Suprapubic skin (tissue), 4 donors: ENCODE measurements around the gene TMEM244. TPM values are rescaled to one million over a fixed set of nuclear protein-coding genes. Genes with fewer than 3 reads are reported as not detected.
"Not testable (repeated sequence)": the region's sequence is repeated elsewhere in the genome, so short reads cannot be mapped to it uniquely, and the experiment has no call there.

Experiments used
- DNase-seq, 2 donors: peaks; one replicate each; pipeline ENCODE4 v3.0.0-alpha.2; 2019; ENCODE audit warnings: low spot score in 2 of 2
- H3K27ac ChIP-seq: fragments of 200-600 bp; sonication (generic); one replicate; pipeline ENCODE4 v1.5.1; 2019
- H3K27me3 ChIP-seq: fragments of 200-600 bp; sonication (generic); one replicate; pipeline ENCODE4 v1.5.1; 2019
- H3K36me3 ChIP-seq: fragments of 200-600 bp; sonication (generic); one replicate; pipeline ENCODE4 v1.5.1; 2019
- H3K4me1 ChIP-seq: fragments of 200-600 bp; sonication (generic); one replicate; pipeline ENCODE4 v1.5.1; 2019
- H3K4me3 ChIP-seq: fragments of 200-600 bp; sonication (generic); one replicate; pipeline ENCODE4 v1.5.1; 2019; ENCODE audit warnings: mild to moderate bottlenecking
- H3K9me3 ChIP-seq: fragments of 200-600 bp; sonication (generic); one replicate; pipeline ENCODE4 v1.5.1; 2019
- EP300 ChIP-seq: sonication (generic); formaldehyde crosslinking; IDR thresholded peaks from one replicate; pipeline ENCODE4 v1.6.1; 2017; ENCODE audit warnings: antibody characterized with exemption
- POLR2A ChIP-seq, 2 donors: fragments of 450-650 bp; IDR thresholded peaks; one replicate each; pipeline ENCODE4 v1.6.1; 2017; ENCODE audit warnings: antibody characterized with exemption in 2 of 2, mild to moderate bottlenecking in 2 of 2, moderate library complexity in 2 of 2
- POLR2AphosphoS5 ChIP-seq, 3 donors: sonication (generic); formaldehyde crosslinking; IDR thresholded peaks; one replicate each; pipeline ENCODE4 v1.6.1; 2017; ENCODE audit warnings: antibody characterized with exemption in 3 of 3
- WGBS: methylation state at CpG from one replicate; pipeline ENCODE4 v1.1.5; 2018; 5-methylcytosine and 5-hydroxymethylcytosine counted together
- total RNA-seq, 4 donors: library from RNA; depleted of rRNA; stranded (reverse); fragments of >200 nt; gene quantifications; one replicate each; pipeline ENCODE4 v1.1.0, GENCODE V29; 2016
- TF ChIP-seq, protein P1 (sequence below), 2 donors: fragments of 200-600 bp in 1 of 2; fragments of 450-650 bp in 1 of 2; sonication (generic) in 1 of 2; IDR thresholded peaks; one replicate each; pipeline ENCODE4 v1.5.1; 2016 to 2019; ENCODE audit warnings: antibody characterized with exemption in 2 of 2, mild to moderate bottlenecking in 1 of 2, moderate library complexity in 1 of 2

The TMEM244 gene
- total RNA-seq, 4 donors from 2014 or later: not detected

DNA sequence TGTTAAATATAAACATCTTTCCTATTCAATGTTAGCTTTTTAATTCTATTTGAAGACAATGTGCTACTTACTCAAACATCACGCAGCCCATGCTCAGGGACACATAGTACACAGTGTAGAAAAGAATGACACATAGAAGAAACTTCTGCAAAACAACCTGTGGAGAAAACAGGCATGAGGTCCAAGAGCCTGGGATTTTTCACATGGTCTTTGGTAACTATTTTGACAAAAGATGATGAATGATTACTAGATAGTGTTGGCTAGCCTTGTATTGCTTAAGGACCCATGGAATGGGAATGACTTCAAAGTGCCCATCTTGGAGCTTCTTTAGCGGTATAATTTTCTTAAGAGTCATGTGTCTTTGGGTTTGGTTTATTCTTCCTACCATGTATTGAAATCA, 15.4 kb downstream of the TMEM244 start:
- 93% methylated on average over 2 of the region's 2 CpGs for WGBS
- H3K9me3 ChIP-seq: no peaks in the 10 kb centered on the region
- H3K27me3 ChIP-seq: no peaks in the 10 kb centered on the region
- H3K27ac ChIP-seq: no peak overlapping the region
- TF ChIP-seq POLR2AphosphoS5 (IDR thresholded peaks at IDR 0.05) (no peak), EP300 (no peak), POLR2A (IDR thresholded peaks at IDR 0.05) (no peak)
- TF ChIP-seq, protein P1, sequence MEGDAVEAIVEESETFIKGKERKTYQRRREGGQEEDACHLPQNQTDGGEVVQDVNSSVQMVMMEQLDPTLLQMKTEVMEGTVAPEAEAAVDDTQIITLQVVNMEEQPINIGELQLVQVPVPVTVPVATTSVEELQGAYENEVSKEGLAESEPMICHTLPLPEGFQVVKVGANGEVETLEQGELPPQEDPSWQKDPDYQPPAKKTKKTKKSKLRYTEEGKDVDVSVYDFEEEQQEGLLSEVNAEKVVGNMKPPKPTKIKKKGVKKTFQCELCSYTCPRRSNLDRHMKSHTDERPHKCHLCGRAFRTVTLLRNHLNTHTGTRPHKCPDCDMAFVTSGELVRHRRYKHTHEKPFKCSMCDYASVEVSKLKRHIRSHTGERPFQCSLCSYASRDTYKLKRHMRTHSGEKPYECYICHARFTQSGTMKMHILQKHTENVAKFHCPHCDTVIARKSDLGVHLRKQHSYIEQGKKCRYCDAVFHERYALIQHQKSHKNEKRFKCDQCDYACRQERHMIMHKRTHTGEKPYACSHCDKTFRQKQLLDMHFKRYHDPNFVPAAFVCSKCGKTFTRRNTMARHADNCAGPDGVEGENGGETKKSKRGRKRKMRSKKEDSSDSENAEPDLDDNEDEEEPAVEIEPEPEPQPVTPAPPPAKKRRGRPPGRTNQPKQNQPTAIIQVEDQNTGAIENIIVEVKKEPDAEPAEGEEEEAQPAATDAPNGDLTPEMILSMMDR (IDR thresholded peaks at IDR 0.05): no peak
- no peak for DNase-seq
- no peaks in the 10 kb centered on the region for H3K4me1 ChIP-seq
- H3K4me3 ChIP-seq: no peak overlapping the region
- no peaks in the 10 kb centered on the region for H3K36me3 ChIP-seq

GRCh38 chr6:129844118-129844891, 16.8 kb downstream of the TMEM244 start:
- 77% methylated on average over 10 of the region's 10 CpGs for WGBS
- no peaks in the 10 kb centered on the region for H3K27me3 ChIP-seq
- TF ChIP-seq POLR2AphosphoS5 (IDR thresholded peaks at IDR 0.05): no peak
- no peak for TF ChIP-seq EP300
- TF ChIP-seq, protein P1 (IDR thresholded peaks at IDR 0.05): no peak
- TF ChIP-seq POLR2A (IDR thresholded peaks at IDR 0.05): no peak

DNA sequence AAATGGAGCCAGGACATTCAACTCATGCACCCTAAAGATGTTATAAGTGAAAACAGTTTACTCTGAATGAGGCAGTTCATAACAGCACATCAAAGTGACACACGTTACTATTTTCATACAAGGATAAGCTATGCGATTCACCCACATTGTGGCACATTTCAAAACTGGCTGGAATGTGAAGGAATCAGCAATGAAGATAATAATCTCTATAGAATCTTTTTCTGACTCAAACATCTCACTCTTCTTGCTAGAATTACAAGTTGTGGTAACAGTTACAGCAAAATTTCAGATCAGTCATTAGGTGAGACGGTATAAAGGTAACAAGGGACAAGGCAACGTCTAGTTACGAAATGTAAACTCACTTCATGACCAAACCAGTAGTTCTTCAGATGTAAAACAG, 17.5 kb downstream of the TMEM244 start:
- no peaks in the 10 kb centered on the region for H3K36me3 ChIP-seq
- H3K4me1 ChIP-seq: no peaks in the 10 kb centered on the region
- DNase-seq: no peak
- H3K4me3 ChIP-seq: no peak overlapping the region
- no peak overlapping the region for H3K27ac ChIP-seq
- H3K27me3 ChIP-seq: no peaks in the 10 kb centered on the region
- H3K9me3 ChIP-seq: no peaks in the 10 kb centered on the region
- no peak for TF ChIP-seq EP300
- no peak for TF ChIP-seq POLR2A (IDR thresholded peaks at IDR 0.05)
- no peak for TF ChIP-seq POLR2AphosphoS5 (IDR thresholded peaks at IDR 0.05)
- TF ChIP-seq, protein P1 (IDR thresholded peaks at IDR 0.05): no peak
- 74% methylated on average over 5 of the region's 5 CpGs for WGBS

More at GRCh38 chr6:129844118-129844891, 16.8 kb downstream of the TMEM244 start:
- Histone ChIP-seq H3K4me3 (no peak overlapping the region), H3K9me3 (no peaks in the 10 kb centered on the region), H3K4me1 (no peaks in the 10 kb centered on the region), H3K27ac (no peak overlapping the region), H3K36me3 (no peaks in the 10 kb centered on the region)
- no peak for DNase-seq

- H3K27ac ChIP-seq: no peak overlapping the region
- no peaks in the 10 kb centered on the region for H3K27me3 ChIP-seq
- no peak for TF ChIP-seq EP300
- TF ChIP-seq, protein P1 (IDR thresholded peaks at IDR 0.05): no peak
- no peak for TF ChIP-seq POLR2A (IDR thresholded peaks at IDR 0.05)
- TF ChIP-seq POLR2AphosphoS5 (IDR thresholded peaks at IDR 0.05): no peak
- no peaks in the 10 kb centered on the region for H3K9me3 ChIP-seq
- H3K4me1 ChIP-seq: no peaks in the 10 kb centered on the region
- DNase-seq: no peak
- no peaks in the 10 kb centered on the region for H3K36me3 ChIP-seq
- H3K4me3 ChIP-seq: no peak overlapping the region
These were observed 18.2 kb downstream of the TMEM244 start for GRCh38 chr6:129842881-129843409.

DNA sequence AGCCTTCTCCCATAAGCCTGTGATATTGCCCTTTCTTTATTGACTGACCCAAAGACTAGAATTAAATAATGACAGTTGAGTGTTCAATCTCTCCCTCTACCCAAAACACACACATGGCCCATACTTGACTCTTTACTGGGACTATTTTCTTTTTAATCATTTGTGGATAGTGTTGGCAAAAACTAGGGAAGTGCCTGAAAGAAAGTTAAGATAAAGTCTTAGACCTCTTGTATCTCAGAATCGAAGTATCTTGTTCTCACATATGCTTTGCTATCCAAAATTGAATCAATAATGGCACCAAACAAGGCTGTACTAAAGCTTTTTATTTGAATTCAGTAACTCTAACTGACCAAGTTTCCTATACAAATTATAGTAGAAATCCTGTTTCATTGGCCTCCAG, 19.0 kb downstream of the TMEM244 start:
- Histone ChIP-seq H3K36me3 (no peaks in the 10 kb centered on the region), H3K4me3 (no peak overlapping the region), H3K27ac (no peak overlapping the region), H3K9me3 (no peaks in the 10 kb centered on the region), H3K4me1 (no peaks in the 10 kb centered on the region), H3K27me3 (no peaks in the 10 kb centered on the region)
- TF ChIP-seq POLR2AphosphoS5 (IDR thresholded peaks at IDR 0.05) (no peak), POLR2A (IDR thresholded peaks at IDR 0.05) (no peak), EP300 (no peak)
- TF ChIP-seq, protein P1 (IDR thresholded peaks at IDR 0.05): no peak
- WGBS: 81% methylated on average over 1 of the region's 1 CpG
- no peak for DNase-seq

GRCh38 chr6:129839562-129839961, 21.6 kb downstream of the TMEM244 start:
- H3K4me1 ChIP-seq, H3K27me3 ChIP-seq, H3K4me3 ChIP-seq, H3K27ac ChIP-seq, H3K36me3 ChIP-seq, H3K9me3 ChIP-seq, DNase-seq: not testable (repeated sequence)
- 54% methylated on average over 1 of the region's 1 CpG for WGBS
